Measurements from ENCODE around the gene TUBB6.

TUBB6 gene

GRCh38 chr18:12271376-12272235 lies 36.4 kb upstream of the TUBB6 start (continued):
- TF ChIP-seq PRDM10 (tag by site-specific recombination; IDR thresholded peaks at IDR 0.05) (peak; percentile 66), ZFP37 (tag by site-specific recombination; IDR thresholded peaks at IDR 0.05) (peak; percentile 81; the same call in 1 of the 2 replicates), ZNF843 (tag by site-specific recombination; IDR thresholded peaks at IDR 0.05) (0 out of 2 replicates have a peak, but pooled peaks have one; percentile 32), ZNF660 (tag by site-specific recombination; IDR thresholded peaks at IDR 0.05) (peak; percentile 71; the same call in 1 of the 2 replicates), ZNF341 (tag by site-specific recombination; IDR thresholded peaks at IDR 0.05; ENCODE audit: low read depth) (0 out of 2 replicates have a peak, but pooled peaks have one; percentile 42), SP7 (tag by site-specific recombination; IDR thresholded peaks at IDR 0.05) (peak; percentile 66; the same call in 1 of the 2 replicates), ZNF629 (tag by site-specific recombination; IDR thresholded peaks at IDR 0.05) (0 out of 2 replicates have a peak, but pooled peaks have one; percentile 30), ZBTB8A (tag by site-specific recombination; IDR thresholded peaks at IDR 0.05) (peak; percentile 54), ZSCAN30 (tag by site-specific recombination; IDR thresholded peaks at IDR 0.05) (peak; percentile 58), ZNF223 (tag by site-specific recombination; IDR thresholded peaks at IDR 0.05) (no peak), HOXA7 (CRISPR knock-in tag; IDR thresholded peaks at IDR 0.05; ENCODE audit: borderline replicate concordance) (no peak), ZNF394 (tag by site-specific recombination; IDR thresholded peaks at IDR 0.05; ENCODE audit: borderline replicate concordance) (peak; percentile 46; the same call in 1 of the 2 replicates), ZNF561 (tag by site-specific recombination; IDR thresholded peaks at IDR 0.05; ENCODE audit: borderline replicate concordance) (peak; percentile 72; the same call in 1 of the 2 replicates), SCRT2 (tag by site-specific recombination; IDR thresholded peaks at IDR 0.05) (peak; percentile 96), ZNF121 (tag by site-specific recombination; IDR thresholded peaks at IDR 0.05) (peak; percentile 98), SCRT1 (tag by site-specific recombination; IDR thresholded peaks at IDR 0.05; ENCODE audit: borderline replicate concordance) (peak; percentile 66; the same call in 1 of the 2 replicates), ZIC2 (tag by site-specific recombination; IDR thresholded peaks at IDR 0.05) (peak; percentile 63), GLIS1 (tag by site-specific recombination; IDR thresholded peaks at IDR 0.05) (peak; percentile 76), ZSCAN16 (tag by site-specific recombination; IDR thresholded peaks at IDR 0.05) (no peak), GLIS2 (tag by site-specific recombination; IDR thresholded peaks at IDR 0.05) (peak; percentile 73), ZNF654 (tag by site-specific recombination; IDR thresholded peaks at IDR 0.05; ENCODE audit: low read depth) (peak; percentile 36), ZBTB11 (tag by site-specific recombination; conservative IDR thresholded peaks at IDR 0.05; ENCODE audit: low read depth) (peak; percentile 36; the same call in 1 of the 2 replicates), ZNF335 (tag by site-specific recombination; conservative IDR thresholded peaks at IDR 0.05) (peak; percentile 72), ZNF830 (tag by site-specific recombination; IDR thresholded peaks at IDR 0.05; ENCODE audit: low read depth) (no peak), KLF7 (tag by site-specific recombination; IDR thresholded peaks at IDR 0.05; ENCODE audit: borderline replicate concordance) (no peak), ZNF571 (tag by site-specific recombination; IDR thresholded peaks at IDR 0.05) (no peak)
- TF ChIP-seq, protein P1, sequence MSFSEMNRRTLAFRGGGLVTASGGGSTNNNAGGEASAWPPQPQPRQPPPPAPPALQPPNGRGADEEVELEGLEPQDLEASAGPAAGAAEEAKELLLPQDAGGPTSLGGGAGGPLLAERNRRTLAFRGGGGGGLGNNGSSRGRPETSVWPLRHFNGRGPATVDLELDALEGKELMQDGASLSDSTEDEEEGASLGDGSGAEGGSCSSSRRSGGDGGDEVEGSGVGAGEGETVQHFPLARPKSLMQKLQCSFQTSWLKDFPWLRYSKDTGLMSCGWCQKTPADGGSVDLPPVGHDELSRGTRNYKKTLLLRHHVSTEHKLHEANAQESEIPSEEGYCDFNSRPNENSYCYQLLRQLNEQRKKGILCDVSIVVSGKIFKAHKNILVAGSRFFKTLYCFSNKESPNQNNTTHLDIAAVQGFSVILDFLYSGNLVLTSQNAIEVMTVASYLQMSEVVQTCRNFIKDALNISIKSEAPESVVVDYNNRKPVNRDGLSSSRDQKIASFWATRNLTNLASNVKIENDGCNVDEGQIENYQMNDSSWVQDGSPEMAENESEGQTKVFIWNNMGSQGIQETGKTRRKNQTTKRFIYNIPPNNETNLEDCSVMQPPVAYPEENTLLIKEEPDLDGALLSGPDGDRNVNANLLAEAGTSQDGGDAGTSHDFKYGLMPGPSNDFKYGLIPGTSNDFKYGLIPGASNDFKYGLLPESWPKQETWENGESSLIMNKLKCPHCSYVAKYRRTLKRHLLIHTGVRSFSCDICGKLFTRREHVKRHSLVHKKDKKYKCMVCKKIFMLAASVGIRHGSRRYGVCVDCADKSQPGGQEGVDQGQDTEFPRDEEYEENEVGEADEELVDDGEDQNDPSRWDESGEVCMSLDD (tag by site-specific recombination; IDR thresholded peaks at IDR 0.05), result peak; percentile 38; the same call in 1 of the 2 replicates
- TF ChIP-seq, protein P2, sequence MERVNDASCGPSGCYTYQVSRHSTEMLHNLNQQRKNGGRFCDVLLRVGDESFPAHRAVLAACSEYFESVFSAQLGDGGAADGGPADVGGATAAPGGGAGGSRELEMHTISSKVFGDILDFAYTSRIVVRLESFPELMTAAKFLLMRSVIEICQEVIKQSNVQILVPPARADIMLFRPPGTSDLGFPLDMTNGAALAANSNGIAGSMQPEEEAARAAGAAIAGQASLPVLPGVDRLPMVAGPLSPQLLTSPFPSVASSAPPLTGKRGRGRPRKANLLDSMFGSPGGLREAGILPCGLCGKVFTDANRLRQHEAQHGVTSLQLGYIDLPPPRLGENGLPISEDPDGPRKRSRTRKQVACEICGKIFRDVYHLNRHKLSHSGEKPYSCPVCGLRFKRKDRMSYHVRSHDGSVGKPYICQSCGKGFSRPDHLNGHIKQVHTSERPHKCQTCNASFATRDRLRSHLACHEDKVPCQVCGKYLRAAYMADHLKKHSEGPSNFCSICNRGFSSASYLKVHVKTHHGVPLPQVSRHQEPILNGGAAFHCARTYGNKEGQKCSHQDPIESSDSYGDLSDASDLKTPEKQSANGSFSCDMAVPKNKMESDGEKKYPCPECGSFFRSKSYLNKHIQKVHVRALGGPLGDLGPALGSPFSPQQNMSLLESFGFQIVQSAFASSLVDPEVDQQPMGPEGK (tag by site-specific recombination; IDR thresholded peaks at IDR 0.05), result peak; percentile 85
